ENCODE data around the gene PNLIPRP3.

DNA sequence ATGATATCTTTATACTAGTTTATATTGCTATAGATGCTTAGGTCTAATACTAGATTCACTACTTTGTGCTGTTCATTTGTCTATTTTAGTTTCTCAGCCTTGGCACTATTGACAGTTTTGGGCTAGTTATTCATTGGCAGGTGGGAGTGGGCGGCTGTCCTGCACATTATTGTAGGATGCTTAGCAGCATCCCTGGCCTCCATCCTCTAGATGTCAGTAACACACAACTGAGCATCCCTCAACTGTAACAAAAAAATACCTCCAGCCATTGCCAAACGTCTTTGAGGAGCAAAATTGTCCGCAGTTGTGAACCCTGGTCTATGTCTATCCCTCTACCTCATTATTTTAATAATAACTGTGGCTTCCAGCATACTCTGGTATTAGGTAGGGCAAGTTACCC, 83.7 kb downstream of the PNLIPRP3 start:
- TF ChIP-seq, protein P1, sequence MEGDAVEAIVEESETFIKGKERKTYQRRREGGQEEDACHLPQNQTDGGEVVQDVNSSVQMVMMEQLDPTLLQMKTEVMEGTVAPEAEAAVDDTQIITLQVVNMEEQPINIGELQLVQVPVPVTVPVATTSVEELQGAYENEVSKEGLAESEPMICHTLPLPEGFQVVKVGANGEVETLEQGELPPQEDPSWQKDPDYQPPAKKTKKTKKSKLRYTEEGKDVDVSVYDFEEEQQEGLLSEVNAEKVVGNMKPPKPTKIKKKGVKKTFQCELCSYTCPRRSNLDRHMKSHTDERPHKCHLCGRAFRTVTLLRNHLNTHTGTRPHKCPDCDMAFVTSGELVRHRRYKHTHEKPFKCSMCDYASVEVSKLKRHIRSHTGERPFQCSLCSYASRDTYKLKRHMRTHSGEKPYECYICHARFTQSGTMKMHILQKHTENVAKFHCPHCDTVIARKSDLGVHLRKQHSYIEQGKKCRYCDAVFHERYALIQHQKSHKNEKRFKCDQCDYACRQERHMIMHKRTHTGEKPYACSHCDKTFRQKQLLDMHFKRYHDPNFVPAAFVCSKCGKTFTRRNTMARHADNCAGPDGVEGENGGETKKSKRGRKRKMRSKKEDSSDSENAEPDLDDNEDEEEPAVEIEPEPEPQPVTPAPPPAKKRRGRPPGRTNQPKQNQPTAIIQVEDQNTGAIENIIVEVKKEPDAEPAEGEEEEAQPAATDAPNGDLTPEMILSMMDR (IDR thresholded peaks at IDR 0.05) = no peak
- no peak for TF ChIP-seq POLR2A (IDR thresholded peaks at IDR 0.05)

Measured in adrenal gland (tissue), 5 donors.